PC-3 (cell line): ENCODE results near the gene PREB. TPM values are rescaled to one million over a fixed set of nuclear protein-coding genes. Genes with fewer than 3 reads are reported as not detected.

Experiments
- ATAC-seq: fragments of 200-7000 bp; cut with Tn5 transposase; 2 replicates; pipeline ENCODE4 v1.9.1; 2020; ENCODE audit warnings: mild to moderate bottlenecking, moderate library complexity
- BruUV-seq: library from RNA; stranded (reverse); fragments of 400-500 nt; replicated peaks from 2 replicates; lab custom pipeline; 2021; lab: Mats Ljungman, UMichigan
- CTCF ChIA-PET: fragments of 300-600 bp; sonication (Branson Sonifier 250); formaldehyde crosslinking; loops from one replicate; lab custom pipeline; 2022; ENCODE audit warnings: antibody characterized with exemption; lab: Charles Lee
- POLR2A ChIA-PET: fragments of 300-600 bp; sonication (Branson Sonifier 250); formaldehyde crosslinking; loops from one replicate; lab custom pipeline; 2022; ENCODE audit warnings: antibody characterized with exemption; ENCODE audit not compliant: unreplicated experiment; lab: Charles Lee
- DNase-seq: peaks from one replicate; pipeline ENCODE4 v3.0.0-alpha.2; 2015
- H2AFZ ChIP-seq: fragments of 300-600 bp; sonication (generic); 2 replicates; pipeline ENCODE4 v1.6.0; 2016; ENCODE audit warnings: antibody characterized with exemption, low read length
- H3F3A ChIP-seq: fragments of 300-600 bp; sonication (generic); one replicate; pipeline ENCODE4 v1.6.0; 2017; ENCODE audit warnings: antibody characterized with exemption, low read length, control low read depth, mild to moderate bottlenecking; ENCODE audit not compliant: unreplicated experiment
- H3K27ac ChIP-seq: fragments of 300-600 bp; sonication (generic); 2 replicates; pipeline ENCODE4 v1.5.1; 2016; ENCODE audit warnings: mild to moderate bottlenecking, low read length
- H3K27me3 ChIP-seq: fragments of 300-600 bp; sonication (generic); 2 replicates; pipeline ENCODE4 v1.6.1; 2016; ENCODE audit warnings: low read length, mixed read lengths
- H3K36me3 ChIP-seq: fragments of 300-600 bp; sonication (generic); 2 replicates; pipeline ENCODE4 v1.6.1; 2016; ENCODE audit warnings: low read depth, mixed run types, low read length, mixed read lengths
- H3K4me1 ChIP-seq: fragments of 300-600 bp; sonication (generic); 2 replicates; pipeline ENCODE4 v1.5.1; 2016; ENCODE audit warnings: low read length; ENCODE audit not compliant: insufficient read depth
- H3K4me2 ChIP-seq: fragments of 300-600 bp; sonication (generic); 2 replicates; pipeline ENCODE4 v1.6.0; 2016; ENCODE audit warnings: low read length
- H3K4me3 ChIP-seq: fragments of 300-600 bp; sonication (generic); 2 replicates; pipeline ENCODE4 v1.5.1; 2016; ENCODE audit warnings: mild to moderate bottlenecking, low read length, mixed read lengths
- H3K79me2 ChIP-seq: fragments of 300-600 bp; sonication (generic); 2 replicates; pipeline ENCODE4 v1.6.1; 2017; ENCODE audit warnings: low read length, mixed read lengths
- H3K9ac ChIP-seq: fragments of 300-600 bp; sonication (generic); 2 replicates; pipeline ENCODE4 v1.6.0; 2016; ENCODE audit warnings: mild to moderate bottlenecking, low read length
- H3K9me2 ChIP-seq: fragments of 300-600 bp; sonication (generic); replicated peaks from 2 replicates; pipeline ENCODE4 v1.6.1; 2016; ENCODE audit warnings: mixed run types, low read length, mixed read lengths
- H3K9me3 ChIP-seq: fragments of 300-600 bp; sonication (generic); 2 replicates; pipeline ENCODE4 v1.6.1; 2016; ENCODE audit warnings: low read length, mixed read lengths
- H4K20me1 ChIP-seq: fragments of 300-600 bp; sonication (generic); 2 replicates; pipeline ENCODE4 v1.6.1; 2016; ENCODE audit warnings: low read length, mixed read lengths
- EZH2 ChIP-seq: fragments of 300-600 bp; sonication (generic); IDR thresholded peaks from one replicate; pipeline ENCODE4 v1.6.1; 2017; ENCODE audit warnings: antibody characterized with exemption, mild to moderate bottlenecking, low read length; ENCODE audit not compliant: unreplicated experiment
- EZH2phosphoT487 ChIP-seq: fragments of 300-600 bp; sonication (generic); IDR thresholded peaks from 2 replicates; pipeline ENCODE4 v1.6.1; 2018; ENCODE audit warnings: mild to moderate bottlenecking, antibody characterized with exemption, low read length, borderline replicate concordance
- intact Hi-C: fragments of 100-400 bp; cut with micrococcal nuclease; formaldehyde crosslinking; loops from 2 replicates; pipeline ENCODE4 v1.9.0; 2023
- total RNA-seq: library from RNA; depleted of rRNA; stranded (reverse); fragments of >200 nt; gene quantifications from 2 replicates; pipeline ENCODE4 v1.2.3, GENCODE V29; 2014
- TF ChIP-seq, protein P1 (sequence below): fragments of 300-600 bp; sonication (generic); conservative IDR thresholded peaks from 2 replicates; pipeline ENCODE4 v1.5.1; 2017; ENCODE audit warnings: antibody characterized with exemption, low read depth, mild to moderate bottlenecking, low read length

PREB gene
- total RNA-seq, 1 experiment from 2014 or later = 85.6 TPM

GRCh38 chr2:27087823-27088410 lies 46.5 kb downstream of the PREB start:
- intact Hi-C loops = no loop called here
- Histone ChIP-seq H3K27ac (no peak overlapping the region), H3K27me3 (no peaks in the 10 kb centered on the region), H3K9ac (no peak overlapping the region), H3K4me3 (no peak overlapping the region; the same call in 1 of the 2 replicates), H2AFZ (no peak overlapping the region), H3K4me1 (peaks cover 14% of the 10 kb centered on the region; the same call in 1 of the 2 replicates), H3K36me3 (no peaks in the 10 kb centered on the region), H3K79me2 (no peaks in the 10 kb centered on the region), H3K9me3 (no peaks in the 10 kb centered on the region), H3K9me2 (no peaks in the 10 kb centered on the region), H3K4me2 (peak overlapping the region; percentile 98), H4K20me1 (no peaks in the 10 kb centered on the region), H3F3A (no peaks in the 10 kb centered on the region)
- ATAC-seq = no peak
- CTCF ChIA-PET = interaction anchor here (0.6 to 1.3 kb wide), 3 partner anchors 9 to 126 kb away, joined by 3 to 6 read pairs (median 4); no protein-coding TSS in a partner anchor
- POLR2A ChIA-PET = interaction anchor here (0.7 kb wide), 1 partner anchor 206 kb away, joined by 39 read pairs; no protein-coding TSS in a partner anchor
- no TSS peak for BruUV-seq
- TF ChIP-seq EZH2 = no peak
- no peak for TF ChIP-seq EZH2phosphoT487
- TF ChIP-seq, protein P1, sequence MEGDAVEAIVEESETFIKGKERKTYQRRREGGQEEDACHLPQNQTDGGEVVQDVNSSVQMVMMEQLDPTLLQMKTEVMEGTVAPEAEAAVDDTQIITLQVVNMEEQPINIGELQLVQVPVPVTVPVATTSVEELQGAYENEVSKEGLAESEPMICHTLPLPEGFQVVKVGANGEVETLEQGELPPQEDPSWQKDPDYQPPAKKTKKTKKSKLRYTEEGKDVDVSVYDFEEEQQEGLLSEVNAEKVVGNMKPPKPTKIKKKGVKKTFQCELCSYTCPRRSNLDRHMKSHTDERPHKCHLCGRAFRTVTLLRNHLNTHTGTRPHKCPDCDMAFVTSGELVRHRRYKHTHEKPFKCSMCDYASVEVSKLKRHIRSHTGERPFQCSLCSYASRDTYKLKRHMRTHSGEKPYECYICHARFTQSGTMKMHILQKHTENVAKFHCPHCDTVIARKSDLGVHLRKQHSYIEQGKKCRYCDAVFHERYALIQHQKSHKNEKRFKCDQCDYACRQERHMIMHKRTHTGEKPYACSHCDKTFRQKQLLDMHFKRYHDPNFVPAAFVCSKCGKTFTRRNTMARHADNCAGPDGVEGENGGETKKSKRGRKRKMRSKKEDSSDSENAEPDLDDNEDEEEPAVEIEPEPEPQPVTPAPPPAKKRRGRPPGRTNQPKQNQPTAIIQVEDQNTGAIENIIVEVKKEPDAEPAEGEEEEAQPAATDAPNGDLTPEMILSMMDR = no peak
- DNase-seq = no peak

DNA sequence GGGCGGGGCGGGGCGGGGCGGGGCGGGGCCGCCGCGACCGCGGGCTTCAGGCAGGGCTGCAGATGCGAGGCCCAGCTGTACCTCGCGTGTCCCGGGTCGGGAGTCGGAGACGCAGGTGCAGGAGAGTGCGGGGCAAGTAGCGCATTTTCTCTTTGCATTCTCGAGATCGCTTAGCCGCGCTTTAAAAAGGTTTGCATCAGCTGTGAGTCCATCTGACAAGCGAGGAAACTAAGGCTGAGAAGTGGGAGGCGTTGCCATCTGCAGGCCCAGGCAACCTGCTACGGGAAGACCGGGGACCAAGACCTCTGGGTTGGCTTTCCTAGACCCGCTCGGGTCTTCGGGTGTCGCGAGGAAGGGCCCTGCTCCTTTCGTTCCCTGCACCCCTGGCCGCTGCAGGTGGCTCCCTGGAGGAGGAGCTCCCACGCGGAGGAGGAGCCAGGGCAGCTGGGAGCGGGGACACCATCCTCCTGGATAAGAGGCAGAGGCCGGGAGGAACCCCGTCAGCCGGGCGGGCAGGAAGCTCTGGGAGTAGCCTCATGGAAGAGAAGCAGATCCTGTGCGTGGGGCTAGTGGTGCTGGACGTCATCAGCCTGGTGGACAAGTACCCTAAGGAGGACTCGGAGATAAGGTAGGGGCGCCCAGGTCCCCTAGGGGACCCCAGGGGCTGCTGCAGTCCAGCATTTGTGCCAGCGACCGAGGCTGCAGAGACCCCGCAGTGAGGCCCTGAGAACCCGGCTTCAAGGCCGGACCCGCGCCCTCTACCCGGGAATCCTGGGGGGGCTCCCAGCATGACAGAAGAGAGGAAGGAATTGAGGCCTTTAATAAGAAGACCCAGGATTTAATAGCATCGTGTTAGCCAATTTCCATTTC lies 47.5 kb downstream of the PREB start, which contains the start of gene KHK:
TSS of gene KHK (plus strand) at position 49 of the 870 bp plus-strand sequence. CDS start at position 537, 488 bp downstream.
- CTCF ChIA-PET = interaction anchor here (0.5 to 1.3 kb wide), 3 partner anchors 105 to 206 kb away, joined by 4 to 6 read pairs (median 4); no protein-coding TSS in a partner anchor
- no peaks in the 10 kb centered on the region for H3K79me2 ChIP-seq
- peak within 1 kb of the TSS; percentile 98 for H3K4me2 ChIP-seq
- H3K4me3 ChIP-seq = peak within 1 kb of the TSS; percentile 86
- TF ChIP-seq EZH2phosphoT487 = no peak
- TF ChIP-seq, protein P1 = no peak
- BruUV-seq = TSS peak; percentile 63
- intact Hi-C loops = loop anchor here (1.0 kb wide), 1 partner anchor 55 kb away; the partner anchor contains the start of gene TMEM214
- H3K9me3 ChIP-seq = no peaks in the 10 kb centered on the region
- peak within 1 kb of the TSS; percentile 80 for H3K9ac ChIP-seq
- H3F3A ChIP-seq = no peaks in the 10 kb centered on the region
- peak; percentile 47 for ATAC-seq
- H3K4me1 ChIP-seq = peaks cover 14% of the 10 kb centered on the region; the same call in 1 of the 2 replicates
- no peaks in the 10 kb centered on the region for H4K20me1 ChIP-seq
- POLR2A ChIA-PET = interaction anchor here (0.6 to 0.7 kb wide), 3 partner anchors 123 to 217 kb away, joined by 3 to 39 read pairs (median 8); no protein-coding TSS in a partner anchor
- H3K36me3 ChIP-seq = no peaks in the 10 kb centered on the region
- H3K9me2 ChIP-seq = no peaks in the 10 kb centered on the region
- H3K27ac ChIP-seq = no peak within 1 kb of the TSS; the same call in 1 of the 2 replicates
- no peaks in the 10 kb centered on the region for H3K27me3 ChIP-seq
- H2AFZ ChIP-seq = peak within 1 kb of the TSS; percentile 98
- DNase-seq = peak; percentile 44
